Hematopoietic multipotent progenitor cell (in vitro differentiated cells): Measurements from ENCODE around the gene ENSA. TPM values are rescaled to one million over a fixed set of nuclear protein-coding genes. Genes with fewer than 3 reads are reported as not detected.

Source experiments
- small RNA-seq: library from RNA; depleted of rRNA; stranded (forward); fragments of <200 nt; gene quantifications from one replicate; pipeline ENCODE3, GENCODE V24; 2012
- total RNA-seq: library from RNA; depleted of rRNA; stranded (reverse); fragments of >200 nt; gene quantifications from one replicate; pipeline ENCODE4 v1.2.3, GENCODE V29; 2012

Gene ENSA
- total RNA-seq, 1 donor: 83.7 TPM

Small RNAs within 50 kb of the gene (small RNA-seq; reads per million reads assigned to genes)
- gene RF00015: not detected
- not detected for gene RF00561

Other genes starting within 250 kb of the ENSA start
- gene TARS2, start 142.2 kb downstream of the ENSA start, total RNA-seq: 32.3 TPM
- 1.1 TPM for gene ECM1, start 121.5 kb downstream of the ENSA start, total RNA-seq
- gene FALEC, start 113.9 kb downstream of the ENSA start, total RNA-seq: 0.27 TPM
- gene ADAMTSL4, start 80.2 kb downstream of the ENSA start, total RNA-seq: 10.5 TPM
- gene MCL1, start 50.0 kb downstream of the ENSA start, total RNA-seq: 395 TPM
- gene GOLPH3L, start 67.5 kb upstream of the ENSA start, total RNA-seq: 10.0 TPM
- under 0.01 TPM for gene HORMAD1, start 91.3 kb upstream of the ENSA start, total RNA-seq
- gene CTSS, start 136.2 kb upstream of the ENSA start, total RNA-seq: 66.5 TPM
- 0.54 TPM for gene CTSK, start 178.6 kb upstream of the ENSA start, total RNA-seq
- 42.3 TPM for gene ARNT, start 247.0 kb upstream of the ENSA start, total RNA-seq